A549 (cell line): ENCODE results near the gene ADAMTS12. TPM values are rescaled to one million over a fixed set of nuclear protein-coding genes. Genes with fewer than 3 reads are reported as not detected.

Experiments
- ATAC-seq, 2 experiments: fragments of 200-7000 bp in 1 of 2; fragments of >200 bp in 1 of 2; cut with Nextera tagmentation in 1 of 2; cut with Tn5 transposase in 1 of 2; 3 replicates each; pipeline versions ENCODE4 v1.8.0 to v1.9.1; 2018 to 2020; ENCODE audit warnings: mild to moderate bottlenecking in 1 of 2, moderate library complexity in 1 of 2
- CTCF ChIA-PET: fragments of 300-600 bp; sonication (Branson Sonifier 250); formaldehyde crosslinking; extraction: SDS; loops from one replicate; lab custom pipeline; 2021; ENCODE audit warnings: antibody characterized with exemption, inconsistent platforms; lab: Yijun Ruan, JAX
- POLR2A ChIA-PET: fragments of 350-600 bp; formaldehyde crosslinking; extraction: SDS; loops from one replicate; lab custom pipeline; 2021; ENCODE audit warnings: antibody characterized with exemption, inconsistent platforms; lab: Yijun Ruan, JAX
- DNase-seq, 2 experiments: peaks; one replicate each; pipeline versions ENCODE4 v3.0.0 to v3.0.0-alpha.2; 2011 to 2016; ENCODE audit warnings: low read depth in 1 of 2, low spot score in 1 of 2
- FAIRE-seq: peaks from 2 replicates; lab custom pipeline; 2011; peaks lifted over from hg19 to GRCh38; lab: Jason Lieb, UNC
- H3K27ac ChIP-seq, 2 experiments: fragments of >200 bp; sonication (Bioruptor Twin); formaldehyde crosslinking; 3 replicates each; pipeline ENCODE4 v1.5.1; 2016 to 2017
- H3K4me1 ChIP-seq: fragments of >200 bp; sonication (Bioruptor Twin); formaldehyde crosslinking; 3 replicates; pipeline ENCODE4 v1.6.1; 2016
- H3K4me2 ChIP-seq: fragments of >200 bp; sonication (Bioruptor Twin); formaldehyde crosslinking; 3 replicates; pipeline ENCODE4 v1.6.1; 2016
- H3K4me3 ChIP-seq: fragments of >200 bp; sonication (Bioruptor Twin); formaldehyde crosslinking; 3 replicates; pipeline ENCODE4 v1.5.1; 2016
- H3K9me3 ChIP-seq: fragments of >200 bp; sonication (Bioruptor Twin); formaldehyde crosslinking; 3 replicates; pipeline ENCODE4 v1.6.1; 2016
- CBX2 ChIP-seq: fragments of 200-600 bp; sonication (generic); IDR thresholded peaks from 2 replicates; pipeline ENCODE4 v1.6.1; 2016; ENCODE audit warnings: low read depth, mild to moderate bottlenecking, borderline replicate concordance
- CEBPB ChIP-seq, 2 experiments: fragments of >200 bp in 1 of 2; sonication (Bioruptor Twin) in 1 of 2; formaldehyde crosslinking in 1 of 2; IDR thresholded peaks; 2 replicates each; pipeline ENCODE4 v1.6.1; 2012 to 2016
- EHF ChIP-seq: fragments of 250-450 bp; sonication (Bioruptor Pico); IDR thresholded peaks from 2 replicates; pipeline ENCODE4 v1.5.0; 2020; ENCODE audit warnings: mild to moderate bottlenecking
- ESRRA ChIP-seq: fragments of 150-350 bp; IDR thresholded peaks from 2 replicates; pipeline ENCODE4 v1.6.1; 2014; ENCODE audit warnings: mild to moderate bottlenecking, low read length, borderline replicate concordance
- FOSB ChIP-seq: fragments of 250-450 bp; sonication (Bioruptor Pico); IDR thresholded peaks from 2 replicates; pipeline ENCODE4 v1.5.0; 2020; ENCODE audit warnings: mild to moderate bottlenecking, moderate library complexity
- FOSL2 ChIP-seq, 2 experiments: fragments of 450-650 bp in 1 of 2; fragments of >200 bp in 1 of 2; sonication (Bioruptor Twin) in 1 of 2; formaldehyde crosslinking; IDR thresholded peaks; 2 replicates each; pipeline versions ENCODE4 v1.5.0 to v1.6.1; 2016 to 2020; ENCODE audit warnings: mild to moderate bottlenecking in 1 of 2, moderate library complexity in 1 of 2
- HDAC2 ChIP-seq: fragments of 200-600 bp; sonication (generic); IDR thresholded peaks from 2 replicates; pipeline ENCODE4 v1.6.1; 2016
- HOXB5 ChIP-seq: fragments of 250-450 bp; sonication (Bioruptor Pico); IDR thresholded peaks from 2 replicates; pipeline ENCODE4 v1.5.0; 2020; ENCODE audit warnings: mild to moderate bottlenecking, moderate library complexity
- JUNB ChIP-seq: fragments of >200 bp; sonication (Bioruptor Twin); formaldehyde crosslinking; IDR thresholded peaks from 2 replicates; pipeline ENCODE4 v1.6.1; 2016
- KDM5A ChIP-seq: fragments of 200-600 bp; sonication (generic); IDR thresholded peaks from 2 replicates; pipeline ENCODE4 v1.6.1; 2016; ENCODE audit warnings: antibody characterized with exemption, mild to moderate bottlenecking
- MAZ ChIP-seq: fragments of 150-350 bp; IDR thresholded peaks from 2 replicates; pipeline ENCODE4 v1.6.1; 2014; ENCODE audit warnings: antibody characterized with exemption, low read depth, low read length, borderline replicate concordance
- NFE2L2 ChIP-seq: fragments of 150-350 bp; conservative IDR thresholded peaks from 2 replicates; pipeline ENCODE4 v1.6.1; 2014; ENCODE audit warnings: low read length
- NPAS2 ChIP-seq: fragments of 250-450 bp; sonication (Bioruptor Pico); IDR thresholded peaks from 2 replicates; pipeline ENCODE4 v1.8.0; 2022; ENCODE audit warnings: mild to moderate bottlenecking, moderate library complexity, borderline replicate concordance
- NR3C1 ChIP-seq: fragments of >200 bp; sonication (Bioruptor Twin); formaldehyde crosslinking; IDR thresholded peaks from 3 replicates; pipeline ENCODE4 v1.6.1; 2017
- POLR2AphosphoS2 ChIP-seq: conservative IDR thresholded peaks from 2 replicates; pipeline ENCODE4 v1.6.1; 2012; ENCODE audit warnings: low read length, improper control_type of control experiment, inconsistent platforms
- RAD21 ChIP-seq, 2 experiments: fragments of >200 bp in 1 of 2; sonication (Bioruptor Twin) in 1 of 2; formaldehyde crosslinking in 1 of 2; IDR thresholded peaks in 1 of 2; conservative IDR thresholded peaks in 1 of 2; 2 replicates in 1 of 2; 3 replicates in 1 of 2; pipeline ENCODE4 v1.6.1; 2012 to 2018; ENCODE audit warnings: inconsistent platforms in 1 of 2
- RCOR1 ChIP-seq: fragments of 150-350 bp; IDR thresholded peaks from 2 replicates; pipeline ENCODE4 v1.6.1; 2014; ENCODE audit warnings: antibody characterized with exemption, low read length, low read depth
- RFX5 ChIP-seq: fragments of 450-650 bp; IDR thresholded peaks from 2 replicates; pipeline ENCODE4 v1.7.1; 2014; ENCODE audit warnings: antibody characterized with exemption, mild to moderate bottlenecking, moderate library complexity
- TFCP2L1 ChIP-seq: fragments of 250-450 bp; sonication (Bioruptor Pico); IDR thresholded peaks from 2 replicates; pipeline ENCODE4 v1.5.0; 2021; ENCODE audit warnings: mild to moderate bottlenecking
- TP53 ChIP-seq: fragments of 250-450 bp; sonication (Bioruptor Pico); IDR thresholded peaks from 2 replicates; pipeline ENCODE4 v1.5.0; 2021; ENCODE audit warnings: mild to moderate bottlenecking, moderate library complexity
- ZFP36 ChIP-seq: fragments of 450-650 bp; IDR thresholded peaks from 2 replicates; pipeline ENCODE4 v1.6.1; 2014; ENCODE audit warnings: borderline replicate concordance; ENCODE audit not compliant: partially characterized antibody
- WGBS: methylation state at CpG from one replicate; pipeline ENCODE4 v1.1.6; 2017; ENCODE audit errors: missing lambda C conversion rate; 5-methylcytosine and 5-hydroxymethylcytosine counted together
- polyA plus RNA-seq, 4 experiments: library from polyadenylated mRNA; depleted of rRNA in 3 of 4; stranded (reverse); fragments of >200 nt; fragmentation: RNase III in 1 of 4; extraction: RNeasy Plus Mini Kit Qiagen cat#74134 plus additional on column Dnase treatment in 1 of 4; gene quantifications; 2 replicates in 3 of 4; 3 replicates in 1 of 4; pipeline ENCODE4 v1.2.3, GENCODE V29; 2011 to 2017
- TF ChIP-seq, protein P1 (sequence below): IDR thresholded peaks from 2 replicates; pipeline ENCODE4 v1.6.1; 2012
- TF ChIP-seq, protein P2 (sequence below): fragments of 150-350 bp; IDR thresholded peaks from 2 replicates; pipeline ENCODE4 v1.6.1; 2014; ENCODE audit warnings: low read depth, mild to moderate bottlenecking, low read length
- TF ChIP-seq, protein P3 (sequence below): fragments of 250-450 bp; sonication (Bioruptor Pico); IDR thresholded peaks from 2 replicates; pipeline ENCODE4 v1.5.0; 2021; ENCODE audit warnings: mild to moderate bottlenecking, moderate library complexity, borderline replicate concordance

Gene ADAMTS12
- polyA plus RNA-seq, 2 of the 4 experiments (the other 2 are of a cell fraction) = 4.8 to 6.8 TPM

- H3K27ac ChIP-seq = no peak overlapping the region
- ATAC-seq = no peak
- H3K4me3 ChIP-seq = no peak overlapping the region
- H3K9me3 ChIP-seq = no peaks in the 10 kb centered on the region
- no peaks in the 10 kb centered on the region for H3K4me1 ChIP-seq
- FAIRE-seq = no peak
- POLR2A ChIA-PET = no interaction called here
- H3K4me2 ChIP-seq = no peak overlapping the region
- CTCF ChIA-PET = no interaction called here
- TF ChIP-seq HOXB5 (CRISPR knock-in tag) (no peak), JUNB (no peak), RFX5 (no peak), TP53 (CRISPR knock-in tag) (no peak), NR3C1 (no peak), CBX2 (no peak), TFCP2L1 (CRISPR knock-in tag) (no peak), ESRRA (no peak), NPAS2 (CRISPR knock-in tag) (no peak), KDM5A (no peak)
- TF ChIP-seq, protein P1, sequence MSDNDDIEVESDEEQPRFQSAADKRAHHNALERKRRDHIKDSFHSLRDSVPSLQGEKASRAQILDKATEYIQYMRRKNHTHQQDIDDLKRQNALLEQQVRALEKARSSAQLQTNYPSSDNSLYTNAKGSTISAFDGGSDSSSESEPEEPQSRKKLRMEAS = no peak
- 53% methylated on average over 3 of the region's 4 CpGs for WGBS
- DNase-seq = no peak
Measured at GRCh38 chr5:33761139-33761538, 130.7 kb downstream of the ADAMTS12 start.

GRCh38 chr5:33758737-33759136, 133.1 kb downstream of the ADAMTS12 start:
- H3K27ac ChIP-seq = no peak overlapping the region
- WGBS = 39% methylated on average over 2 of the region's 2 CpGs
- no peak overlapping the region for H3K4me3 ChIP-seq
- no peak for ATAC-seq
- no peaks in the 10 kb centered on the region for H3K4me1 ChIP-seq
- ChIA-PET POLR2A (no interaction called here), CTCF (no interaction called here)
- TF ChIP-seq NFE2L2 = no peak
- no peak for TF ChIP-seq FOSB (CRISPR knock-in tag)
- TF ChIP-seq MAZ = no peak
- no peak for TF ChIP-seq CEBPB (IDR thresholded peaks at IDR 0.05)
- TF ChIP-seq ZFP36 = no peak
- no peak for TF ChIP-seq FOSL2 (IDR thresholded peaks at IDR 0.05)
- no peak for TF ChIP-seq FOSL2 (CRISPR knock-in tag; IDR thresholded peaks at IDR 0.05)
- TF ChIP-seq, protein P2, sequence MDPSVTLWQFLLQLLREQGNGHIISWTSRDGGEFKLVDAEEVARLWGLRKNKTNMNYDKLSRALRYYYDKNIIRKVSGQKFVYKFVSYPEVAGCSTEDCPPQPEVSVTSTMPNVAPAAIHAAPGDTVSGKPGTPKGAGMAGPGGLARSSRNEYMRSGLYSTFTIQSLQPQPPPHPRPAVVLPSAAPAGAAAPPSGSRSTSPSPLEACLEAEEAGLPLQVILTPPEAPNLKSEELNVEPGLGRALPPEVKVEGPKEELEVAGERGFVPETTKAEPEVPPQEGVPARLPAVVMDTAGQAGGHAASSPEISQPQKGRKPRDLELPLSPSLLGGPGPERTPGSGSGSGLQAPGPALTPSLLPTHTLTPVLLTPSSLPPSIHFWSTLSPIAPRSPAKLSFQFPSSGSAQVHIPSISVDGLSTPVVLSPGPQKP = no peak
- no peak for TF ChIP-seq CBX2
- TF ChIP-seq RCOR1 = no peak
- TF ChIP-seq EHF (CRISPR knock-in tag) = no peak
- TF ChIP-seq TP53 (CRISPR knock-in tag) = no peak
- TF ChIP-seq KDM5A = no peak
- H3K4me2 ChIP-seq = no peak overlapping the region
- H3K9me3 ChIP-seq = no peaks in the 10 kb centered on the region
- no peak for DNase-seq
- no peak for FAIRE-seq

GRCh38 chr5:33756491-33756890, 135.3 kb downstream of the ADAMTS12 start:
- POLR2A ChIA-PET = no interaction called here
- Histone ChIP-seq H3K9me3 (no peaks in the 10 kb centered on the region), H3K27ac (no peak overlapping the region)
- FAIRE-seq (no peak), ATAC-seq (no peak)
- 20% methylated on average over 2 of the region's 2 CpGs for WGBS
- TF ChIP-seq, protein P3, sequence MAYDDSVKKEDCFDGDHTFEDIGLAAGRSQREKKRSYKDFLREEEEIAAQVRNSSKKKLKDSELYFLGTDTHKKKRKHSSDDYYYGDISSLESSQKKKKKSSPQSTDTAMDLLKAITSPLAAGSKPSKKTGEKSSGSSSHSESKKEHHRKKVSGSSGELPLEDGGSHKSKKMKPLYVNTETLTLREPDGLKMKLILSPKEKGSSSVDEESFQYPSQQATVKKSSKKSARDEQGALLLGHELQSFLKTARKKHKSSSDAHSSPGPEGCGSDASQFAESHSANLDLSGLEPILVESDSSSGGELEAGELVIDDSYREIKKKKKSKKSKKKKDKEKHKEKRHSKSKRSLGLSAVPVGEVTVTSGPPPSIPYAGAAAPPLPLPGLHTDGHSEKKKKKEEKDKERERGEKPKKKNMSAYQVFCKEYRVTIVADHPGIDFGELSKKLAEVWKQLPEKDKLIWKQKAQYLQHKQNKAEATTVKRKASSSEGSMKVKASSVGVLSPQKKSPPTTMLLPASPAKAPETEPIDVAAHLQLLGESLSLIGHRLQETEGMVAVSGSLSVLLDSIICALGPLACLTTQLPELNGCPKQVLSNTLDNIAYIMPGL (CRISPR knock-in tag) = no peak
- TF ChIP-seq RFX5 (no peak), NPAS2 (CRISPR knock-in tag) (no peak), POLR2AphosphoS2 (no peak), RAD21 (conservative IDR thresholded peaks at IDR 0.05 in 1 of 2, IDR thresholded peaks at IDR 0.05 in 1 of 2) (no peak), HDAC2 (no peak), KDM5A (no peak)
- TF ChIP-seq, protein P2 = no peak
- TF ChIP-seq, all 56 proteins: peak for 0
- CTCF ChIA-PET = interaction anchor here (2.0 kb wide), 1 partner anchor 12 kb away, joined by 5 read pairs; no protein-coding TSS in a partner anchor
- Histone ChIP-seq H3K4me3 (no peak overlapping the region), H3K4me1 (no peaks in the 10 kb centered on the region), H3K4me2 (no peak overlapping the region)
- no peak for DNase-seq
